A673 (cell line): ENCODE results near the gene STYXL1. TPM values are rescaled to one million over a fixed set of nuclear protein-coding genes. Genes with fewer than 3 reads are reported as not detected.
"Not testable (repeated sequence)": the region's sequence is repeated elsewhere in the genome, so short reads cannot be mapped to it uniquely, and the experiment has no call there.

Source experiments
- BruUV-seq: library from RNA; stranded (reverse); fragments of 400-500 nt; replicated peaks from 2 replicates; lab custom pipeline; 2021; lab: Mats Ljungman, UMichigan
- CTCF ChIA-PET: fragments of 300-600 bp; sonication (Branson Sonifier 250); formaldehyde crosslinking; loops from one replicate; lab custom pipeline; 2022; ENCODE audit warnings: antibody characterized with exemption; lab: Charles Lee
- POLR2A ChIA-PET: fragments of 300-600 bp; sonication (Branson Sonifier 250); formaldehyde crosslinking; loops from one replicate; lab custom pipeline; 2022; ENCODE audit warnings: antibody characterized with exemption; ENCODE audit not compliant: low non-redundant PET; lab: Charles Lee
- DNase-seq: peaks from one replicate; pipeline ENCODE4 v3.0.0-alpha.2; 2015; ENCODE audit warnings: low spot score
- H3K27ac ChIP-seq: fragments of 200-600 bp; sonication (generic); 2 replicates; pipeline ENCODE4 v1.5.1; 2016; ENCODE audit warnings: mixed run types, low read depth, mild to moderate bottlenecking, mixed read lengths, antibody characterized with exemption, low read length; ENCODE audit not compliant: poor library complexity, severe bottlenecking
- H3K27me3 ChIP-seq: fragments of 200-600 bp; sonication (generic); replicated peaks from 2 replicates; pipeline ENCODE4 v1.6.1; 2017; ENCODE audit warnings: mixed run types, low read depth, mild to moderate bottlenecking, mixed read lengths, antibody characterized with exemption, low read length; ENCODE audit not compliant: insufficient read depth, poor library complexity
- H3K36me3 ChIP-seq: fragments of 200-600 bp; sonication (generic); 2 replicates; pipeline ENCODE4 v1.6.1; 2016; ENCODE audit warnings: mixed run types, mild to moderate bottlenecking, mixed read lengths, antibody characterized with exemption, low read length; ENCODE audit not compliant: insufficient read depth, poor library complexity, severe bottlenecking
- H3K4me1 ChIP-seq: fragments of 200-600 bp; sonication (generic); 2 replicates; pipeline ENCODE4 v1.6.1; 2017; ENCODE audit warnings: mixed run types, mild to moderate bottlenecking, mixed read lengths, antibody characterized with exemption, low read length; ENCODE audit not compliant: insufficient read depth, poor library complexity, severe bottlenecking
- H3K4me3 ChIP-seq: fragments of 200-600 bp; sonication (generic); 2 replicates; pipeline ENCODE4 v1.5.1; 2016; ENCODE audit warnings: low read depth, mixed run types, mild to moderate bottlenecking, mixed read lengths, low read length; ENCODE audit not compliant: poor library complexity, severe bottlenecking
- H3K9me3 ChIP-seq: fragments of 200-600 bp; sonication (generic); 2 replicates; pipeline ENCODE4 v1.6.1; 2016; ENCODE audit warnings: mixed run types, low read depth, mild to moderate bottlenecking, mixed read lengths, antibody characterized with exemption, low read length; ENCODE audit not compliant: poor library complexity, severe bottlenecking
- EZH2 ChIP-seq: fragments of 200-600 bp; sonication (generic); IDR thresholded peaks from 2 replicates; pipeline ENCODE4 v1.6.1; 2017; ENCODE audit warnings: borderline replicate concordance, low read depth, mild to moderate bottlenecking, mixed read lengths, antibody characterized with exemption, low read length; ENCODE audit not compliant: poor library complexity, severe bottlenecking
- intact Hi-C: fragments of 100-400 bp; cut with micrococcal nuclease; formaldehyde crosslinking; loops from one replicate; pipeline ENCODE4 v1.10.0; 2022; ENCODE audit not compliant: unreplicated experiment
- total RNA-seq: library from RNA; stranded (reverse); gene quantifications from 2 replicates; pipeline ENCODE4 v1.2.3, GENCODE V29; 2021
- TF ChIP-seq, protein P1 (sequence below): fragments of 300-800, 200-600 bp; sonication (generic); conservative IDR thresholded peaks from 2 replicates; pipeline ENCODE4 v1.5.1; 2017; ENCODE audit warnings: low read depth, mild to moderate bottlenecking, antibody characterized with exemption, low read length, moderate library complexity, mixed read lengths

STYXL1 gene
- total RNA-seq, 1 experiment from 2014 or later = 36.3 TPM

DNA sequence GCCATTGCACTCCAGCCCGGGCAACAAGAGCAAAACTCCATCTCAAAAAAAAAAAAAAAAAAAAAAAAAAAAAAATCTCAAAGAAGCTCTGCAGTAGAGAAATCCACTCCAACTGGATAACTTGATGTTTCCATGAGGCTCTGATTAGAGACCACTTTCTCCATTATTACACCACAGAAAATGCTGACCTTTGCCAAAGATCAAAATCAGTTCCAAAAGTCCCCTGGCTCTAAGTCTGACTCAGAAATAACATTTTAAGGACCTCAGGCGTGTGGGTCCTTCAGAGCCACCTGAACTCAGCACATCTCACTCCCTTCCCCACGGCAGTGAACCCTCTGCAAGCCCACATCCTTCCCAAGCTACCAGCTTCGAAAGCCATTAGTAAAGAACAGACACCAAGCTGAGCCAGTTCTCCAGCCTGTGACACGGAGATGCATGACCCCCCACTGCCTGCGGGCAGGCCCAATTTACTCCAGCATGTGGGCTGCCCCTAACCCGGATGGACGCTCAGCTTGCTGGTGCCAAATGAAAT is 39.6 kb downstream of the STYXL1 start:
- TF ChIP-seq EZH2 = no peak
- TF ChIP-seq, protein P1, sequence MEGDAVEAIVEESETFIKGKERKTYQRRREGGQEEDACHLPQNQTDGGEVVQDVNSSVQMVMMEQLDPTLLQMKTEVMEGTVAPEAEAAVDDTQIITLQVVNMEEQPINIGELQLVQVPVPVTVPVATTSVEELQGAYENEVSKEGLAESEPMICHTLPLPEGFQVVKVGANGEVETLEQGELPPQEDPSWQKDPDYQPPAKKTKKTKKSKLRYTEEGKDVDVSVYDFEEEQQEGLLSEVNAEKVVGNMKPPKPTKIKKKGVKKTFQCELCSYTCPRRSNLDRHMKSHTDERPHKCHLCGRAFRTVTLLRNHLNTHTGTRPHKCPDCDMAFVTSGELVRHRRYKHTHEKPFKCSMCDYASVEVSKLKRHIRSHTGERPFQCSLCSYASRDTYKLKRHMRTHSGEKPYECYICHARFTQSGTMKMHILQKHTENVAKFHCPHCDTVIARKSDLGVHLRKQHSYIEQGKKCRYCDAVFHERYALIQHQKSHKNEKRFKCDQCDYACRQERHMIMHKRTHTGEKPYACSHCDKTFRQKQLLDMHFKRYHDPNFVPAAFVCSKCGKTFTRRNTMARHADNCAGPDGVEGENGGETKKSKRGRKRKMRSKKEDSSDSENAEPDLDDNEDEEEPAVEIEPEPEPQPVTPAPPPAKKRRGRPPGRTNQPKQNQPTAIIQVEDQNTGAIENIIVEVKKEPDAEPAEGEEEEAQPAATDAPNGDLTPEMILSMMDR = no peak
- ChIA-PET POLR2A (no interaction called here), CTCF (interaction anchor here (0.7 kb wide), 1 partner anchor 137 kb away, joined by 6 read pairs; no protein-coding TSS in a partner anchor)

DNA sequence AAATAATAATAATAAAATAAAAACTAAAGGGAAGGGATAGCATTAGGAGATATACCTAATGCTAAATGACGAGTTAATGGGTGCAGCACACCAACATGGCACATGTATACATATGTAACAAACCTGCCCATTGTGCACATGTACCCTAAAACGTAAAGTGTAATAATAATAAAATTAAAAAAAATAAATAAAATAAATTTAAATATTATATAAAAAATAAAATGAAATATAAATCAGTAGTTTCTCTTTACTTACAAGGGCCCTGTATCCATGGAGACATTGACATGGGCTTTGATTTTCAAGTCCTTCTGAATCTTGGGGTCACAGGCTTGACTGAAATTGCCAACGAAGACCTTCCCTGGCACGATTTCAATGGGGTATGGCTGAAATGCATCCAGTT is 42.8 kb downstream of the STYXL1 start:
- not testable (repeated sequence) for BruUV-seq, H3K27ac ChIP-seq, H3K4me1 ChIP-seq

More for the DNA sequence above, 39.6 kb downstream of the STYXL1 start:
- Histone ChIP-seq H3K4me3 (no peak overlapping the region), H3K27me3 (no peaks in the 10 kb centered on the region), H3K36me3 (no peaks in the 10 kb centered on the region), H3K9me3 (no peaks in the 10 kb centered on the region), H3K27ac (no peak overlapping the region), H3K4me1 (no peaks in the 10 kb centered on the region)
- intact Hi-C loops = no loop called here
- DNase-seq = no peak
- no TSS peak for BruUV-seq

DNA sequence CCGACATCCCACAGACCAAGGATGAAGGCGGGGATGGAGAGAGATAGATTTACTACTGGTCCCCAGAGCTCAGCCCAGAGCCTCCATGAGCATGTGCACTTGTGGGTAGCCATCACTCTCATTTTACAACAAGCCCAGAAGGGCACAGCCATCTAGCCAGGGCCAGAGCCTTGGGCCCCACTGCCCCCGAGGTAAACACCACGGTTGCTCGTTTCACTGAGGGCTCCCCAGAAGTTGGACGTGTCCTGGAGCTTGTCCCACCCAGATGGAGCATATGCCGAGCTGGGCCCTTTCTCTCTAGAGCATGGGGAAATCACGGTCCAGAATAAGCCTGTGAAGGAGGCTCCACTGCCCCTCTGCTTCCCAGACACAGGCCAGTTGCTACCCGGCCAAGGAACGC is 44.4 kb downstream of the STYXL1 start:
- intact Hi-C loops = no loop called here

More for the DNA sequence above, 42.8 kb downstream of the STYXL1 start:
- H3K9me3 ChIP-seq, intact Hi-C loops, H3K4me3 ChIP-seq, CTCF ChIA-PET, POLR2A ChIA-PET, H3K27me3 ChIP-seq, H3K36me3 ChIP-seq, DNase-seq: not testable (repeated sequence)

More for the DNA sequence above, 44.4 kb downstream of the STYXL1 start:
- TF ChIP-seq, protein P1 = no peak
- TF ChIP-seq EZH2 = no peak
- H3K27ac ChIP-seq = no peak overlapping the region
- no peaks in the 10 kb centered on the region for H3K4me1 ChIP-seq
- no peak for DNase-seq
- POLR2A ChIA-PET = no interaction called here
- no peaks in the 10 kb centered on the region for H3K27me3 ChIP-seq
- BruUV-seq = no TSS peak
- H3K9me3 ChIP-seq = no peaks in the 10 kb centered on the region
- H3K36me3 ChIP-seq = no peaks in the 10 kb centered on the region
- CTCF ChIA-PET = no interaction called here
- H3K4me3 ChIP-seq = no peak overlapping the region
